ENCODE data around the gene XCR1. TPM values are rescaled to one million over a fixed set of nuclear protein-coding genes. Genes with fewer than 3 reads are reported as not detected.
A peak's percentile ranks its signal among the peaks of the same experiment; 100 is the strongest.

XCR1 gene
- total and polyA plus RNA-seq, 2 donors from 2014 or later = 1.4 TPM; not detected in 1

GRCh38 chr3:45994419-45995235, 32.7 kb downstream of the XCR1 start:
- intact Hi-C loops (cut with DNase I) = no loop called here
- no peaks in the 10 kb centered on the region for H3K27me3 ChIP-seq (ENCODE audit: control insufficient read depth, insufficient read depth, low read length)
- H3K36me3 ChIP-seq (ENCODE audit: control insufficient read depth in 2 of 3, insufficient read depth in 3 of 3, low read length in 3 of 3) = no peaks in the 10 kb centered on the region
- DNase-seq (peak in 3 of 5 donors; percentile 28 to 64 (median 51)), FAIRE-seq (no peak)
- no peak for TF ChIP-seq CTCF (IDR thresholded peaks at IDR 0.05; ENCODE audit: borderline replicate concordance, extremely low read depth, insufficient read depth)
- H3K9me3 ChIP-seq (ENCODE audit: control insufficient read depth in 2 of 3, insufficient read depth in 1 of 3, low read length in 3 of 3) = no peaks in the 10 kb centered on the region
- peaks cover 0 to 8% (median 4%) of the 10 kb centered on the region in 3 donors for H3K4me1 ChIP-seq (ENCODE audit: control insufficient read depth in 2 of 3, insufficient read depth in 2 of 3, low read depth in 1 of 3, low read length in 3 of 3)
- H3K4me3 ChIP-seq (ENCODE audit: low read length in 3 of 3) = peak overlapping the region; percentile 71 to 93 (median 89)
- H3K9ac ChIP-seq (ENCODE audit: low read length in 3 of 3) = peak overlapping the region; percentile 44 to 93 (median 88)
- H3K27ac ChIP-seq (ENCODE audit: low read depth in 2 of 2, low read length in 2 of 2) = peak overlapping the region; percentile 75 to 86

- H3K9ac ChIP-seq (ENCODE audit: low read length in 3 of 3) = no peak overlapping the region
- no peaks in the 10 kb centered on the region for H3K36me3 ChIP-seq (ENCODE audit: control insufficient read depth in 2 of 3, insufficient read depth in 3 of 3, low read length in 3 of 3)
- no peak for FAIRE-seq
- no peaks in the 10 kb centered on the region for H3K27me3 ChIP-seq (ENCODE audit: control insufficient read depth, insufficient read depth, low read length)
- H3K4me3 ChIP-seq (ENCODE audit: low read length in 3 of 3) = no peak overlapping the region
- no peak for TF ChIP-seq CTCF (IDR thresholded peaks at IDR 0.05; ENCODE audit: borderline replicate concordance, extremely low read depth, insufficient read depth)
- peaks cover 0 to 11% (median 8%) of the 10 kb centered on the region in 3 donors for H3K4me1 ChIP-seq (ENCODE audit: control insufficient read depth in 2 of 3, insufficient read depth in 2 of 3, low read depth in 1 of 3, low read length in 3 of 3)
- H3K9me3 ChIP-seq (ENCODE audit: control insufficient read depth in 2 of 3, insufficient read depth in 1 of 3, low read length in 3 of 3) = no peaks in the 10 kb centered on the region
- no peak for DNase-seq
- intact Hi-C loops (cut with DNase I) = no loop called here
- no peak overlapping the region for H3K27ac ChIP-seq (ENCODE audit: low read depth in 2 of 2, low read length in 2 of 2)
These were observed 33.8 kb downstream of the XCR1 start for GRCh38 chr3:45993421-45994027.

- intact Hi-C loops (cut with DNase I) = no loop called here
- Histone ChIP-seq H3K4me1 (ENCODE audit: control insufficient read depth in 2 of 3, insufficient read depth in 2 of 3, low read depth in 1 of 3, low read length in 3 of 3) (peaks cover 0 to 17% (median 15%) of the 10 kb centered on the region in 3 donors), H3K27ac (ENCODE audit: low read depth in 2 of 2, low read length in 2 of 2) (no peak overlapping the region), H3K9ac (ENCODE audit: low read length in 3 of 3) (no peak overlapping the region), H3K9me3 (ENCODE audit: control insufficient read depth in 2 of 3, insufficient read depth in 1 of 3, low read length in 3 of 3) (no peaks in the 10 kb centered on the region), H3K4me3 (ENCODE audit: low read length in 3 of 3) (no peak overlapping the region), H3K36me3 (ENCODE audit: control insufficient read depth in 2 of 3, insufficient read depth in 3 of 3, low read length in 3 of 3) (no peaks in the 10 kb centered on the region), H3K27me3 (ENCODE audit: control insufficient read depth, insufficient read depth, low read length) (no peaks in the 10 kb centered on the region)
- TF ChIP-seq CTCF (IDR thresholded peaks at IDR 0.05; ENCODE audit: borderline replicate concordance, extremely low read depth, insufficient read depth) = no peak
- DNase-seq (no peak), FAIRE-seq (no peak)
These were observed 34.5 kb downstream of the XCR1 start for GRCh38 chr3:45992821-45993221.
